ENCODE measurements around the gene SOX13.

The SOX13 gene

GRCh38 chr1:204151552-204152309 lies 78.8 kb downstream of the SOX13 start, which contains the start of gene ETNK2:
TSS of gene ETNK2 (minus strand) at chr1:204152044. CDS start at chr1:204151852, 192 bp downstream.
- H3K4me1 ChIP-seq (ENCODE audit: insufficient read depth, low read length), result peaks cover 7% of the 10 kb centered on the region

GRCh38 chr1:204152310-204153044 lies 79.6 kb downstream of the SOX13 start:
- Histone ChIP-seq H3K4me3 (ENCODE audit: low read depth in 1 of 2, low read length in 2 of 2) (peak overlapping the region; percentile 37 to 50), H3K36me3 (ENCODE audit: insufficient read depth, low read length) (no peaks in the 10 kb centered on the region), H3K27ac (ENCODE audit: low read depth, low read length) (peak overlapping the region; percentile 19), H3K9me3 (ENCODE audit: low read length) (no peaks in the 10 kb centered on the region), H3K4me1 (ENCODE audit: insufficient read depth, low read length) (peaks cover 7% of the 10 kb centered on the region), H3K9ac (ENCODE audit: low read length) (no peak overlapping the region), H3K27me3 (ENCODE audit: control insufficient read depth in 1 of 2, insufficient read depth in 2 of 2, low read length in 2 of 2) (peaks cover 0 to 4% of the 10 kb centered on the region in 2 donors)

More at GRCh38 chr1:204151552-204152309, 78.8 kb downstream of the SOX13 start, which contains the start of gene ETNK2:
- Histone ChIP-seq H3K4me3 (ENCODE audit: low read depth in 1 of 2, low read length in 2 of 2) (peak within 1 kb of the TSS; percentile 63 to 76), H3K9ac (ENCODE audit: low read length) (no peak within 1 kb of the TSS), H3K27me3 (ENCODE audit: control insufficient read depth in 1 of 2, insufficient read depth in 2 of 2, low read length in 2 of 2) (peaks cover 0 to 4% of the 10 kb centered on the region in 2 donors), H3K9me3 (ENCODE audit: low read length) (no peaks in the 10 kb centered on the region), H3K27ac (ENCODE audit: low read depth, low read length) (peak within 1 kb of the TSS; percentile 62), H3K36me3 (ENCODE audit: insufficient read depth, low read length) (no peaks in the 10 kb centered on the region)

GRCh38 chr1:204153667-204154066 lies 80.8 kb downstream of the SOX13 start:
- no peak overlapping the region for H3K27ac ChIP-seq (ENCODE audit: low read depth, low read length)
- H3K27me3 ChIP-seq (ENCODE audit: control insufficient read depth in 1 of 2, insufficient read depth in 2 of 2, low read length in 2 of 2), result peaks cover 0 to 4% of the 10 kb centered on the region in 2 donors
- no peak overlapping the region for H3K4me3 ChIP-seq (ENCODE audit: low read depth in 1 of 2, low read length in 2 of 2)
- no peaks in the 10 kb centered on the region for H3K9me3 ChIP-seq (ENCODE audit: low read length)
- peaks cover 7% of the 10 kb centered on the region for H3K4me1 ChIP-seq (ENCODE audit: insufficient read depth, low read length)
- no peak overlapping the region for H3K9ac ChIP-seq (ENCODE audit: low read length)
- H3K36me3 ChIP-seq (ENCODE audit: insufficient read depth, low read length), result no peaks in the 10 kb centered on the region

GRCh38 chr1:204154568-204155255 lies 81.8 kb downstream of the SOX13 start:
- no peaks in the 10 kb centered on the region for H3K36me3 ChIP-seq (ENCODE audit: insufficient read depth, low read length)
- no peak overlapping the region for H3K27ac ChIP-seq (ENCODE audit: low read depth, low read length)
- peaks cover 7% of the 10 kb centered on the region for H3K4me1 ChIP-seq (ENCODE audit: insufficient read depth, low read length)

GRCh38 chr1:204155881-204156280 lies 83.0 kb downstream of the SOX13 start:
- no peaks in the 10 kb centered on the region for H3K9me3 ChIP-seq (ENCODE audit: low read length)
- peaks cover 0 to 4% of the 10 kb centered on the region in 2 donors for H3K27me3 ChIP-seq (ENCODE audit: control insufficient read depth in 1 of 2, insufficient read depth in 2 of 2, low read length in 2 of 2)
- H3K36me3 ChIP-seq (ENCODE audit: insufficient read depth, low read length), result no peaks in the 10 kb centered on the region
- H3K27ac ChIP-seq (ENCODE audit: low read depth, low read length), result no peak overlapping the region
- no peak overlapping the region for H3K4me3 ChIP-seq (ENCODE audit: low read depth in 1 of 2, low read length in 2 of 2)
- peaks cover 7% of the 10 kb centered on the region for H3K4me1 ChIP-seq (ENCODE audit: insufficient read depth, low read length)
- H3K9ac ChIP-seq (ENCODE audit: low read length), result no peak overlapping the region

More at GRCh38 chr1:204154568-204155255, 81.8 kb downstream of the SOX13 start:
- peaks cover 0 to 4% of the 10 kb centered on the region in 2 donors for H3K27me3 ChIP-seq (ENCODE audit: control insufficient read depth in 1 of 2, insufficient read depth in 2 of 2, low read length in 2 of 2)
- H3K9me3 ChIP-seq (ENCODE audit: low read length), result no peaks in the 10 kb centered on the region
- no peak overlapping the region for H3K4me3 ChIP-seq (ENCODE audit: low read depth in 1 of 2, low read length in 2 of 2)
- H3K9ac ChIP-seq (ENCODE audit: low read length), result no peak overlapping the region

DNA sequence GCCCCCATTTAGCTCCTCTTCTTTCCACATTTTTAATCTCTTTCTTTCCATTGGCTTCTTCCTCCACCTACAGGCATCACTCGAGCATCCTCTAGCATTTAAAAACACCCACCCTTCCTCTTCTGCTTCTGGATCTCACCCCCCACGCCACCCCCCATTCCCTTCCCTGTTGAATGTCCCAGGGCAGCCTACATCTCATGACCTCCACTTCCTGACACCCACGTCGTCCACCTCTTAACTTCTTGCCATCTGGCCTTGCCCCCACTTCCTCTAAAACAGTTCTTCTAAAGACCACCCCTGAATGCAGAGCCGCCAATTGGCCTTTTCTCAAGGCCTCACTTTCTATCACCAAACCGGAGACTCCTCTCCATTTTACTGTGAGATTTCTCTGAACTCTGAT lies 85.0 kb downstream of the SOX13 start:
- Histone ChIP-seq H3K36me3 (ENCODE audit: insufficient read depth, low read length) (no peaks in the 10 kb centered on the region), H3K9me3 (ENCODE audit: low read length) (no peaks in the 10 kb centered on the region), H3K27me3 (ENCODE audit: control insufficient read depth in 1 of 2, insufficient read depth in 2 of 2, low read length in 2 of 2) (peaks cover 4 to 8% of the 10 kb centered on the region in 2 donors), H3K27ac (ENCODE audit: low read depth, low read length) (no peak overlapping the region), H3K4me3 (ENCODE audit: low read depth in 1 of 2, low read length in 2 of 2) (no peak overlapping the region), H3K9ac (ENCODE audit: low read length) (no peak overlapping the region), H3K4me1 (ENCODE audit: insufficient read depth, low read length) (no peaks in the 10 kb centered on the region)

DNA sequence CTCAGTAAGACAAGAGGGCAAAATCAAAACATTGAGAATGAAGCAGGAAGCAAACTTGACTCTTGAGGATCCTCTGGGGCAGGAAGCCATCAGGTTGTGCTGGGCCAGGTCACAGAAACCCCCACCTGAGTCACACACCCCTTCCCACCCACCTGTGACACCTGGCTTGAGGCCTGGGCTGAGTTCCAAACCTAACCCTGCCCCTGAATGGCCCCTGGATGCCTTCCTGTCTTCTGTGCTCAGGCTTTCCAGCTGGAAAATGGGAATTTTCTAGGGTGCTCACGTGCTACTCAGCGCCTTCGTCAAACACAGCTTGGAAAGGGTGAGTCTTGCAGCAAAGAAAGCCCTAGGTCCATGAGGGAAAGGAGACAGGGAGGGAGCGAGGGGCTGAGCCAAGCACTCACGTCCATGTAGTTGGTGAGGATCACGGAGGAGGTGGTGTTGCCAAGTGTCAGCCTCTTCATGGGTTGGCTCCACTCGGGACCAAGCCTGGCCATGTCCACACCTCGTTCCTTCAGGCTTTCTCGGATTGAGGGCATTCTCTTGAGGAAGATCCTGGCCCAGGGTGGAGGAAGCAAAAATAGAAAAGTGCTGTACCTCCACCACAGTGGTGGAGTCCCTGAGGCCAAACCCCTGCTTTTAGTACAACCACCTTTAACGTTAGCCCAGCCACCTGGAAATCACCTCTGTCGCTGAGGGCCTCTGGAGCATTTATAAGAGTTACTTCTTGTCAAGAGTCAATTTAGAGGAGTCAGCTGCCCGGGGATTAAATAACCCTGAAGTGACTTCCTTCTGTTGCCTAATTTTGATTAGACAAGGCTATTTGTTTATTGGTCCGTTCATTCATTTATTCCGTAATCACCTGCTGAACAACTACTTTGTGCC lies 88.9 kb downstream of the SOX13 start:
- Histone ChIP-seq H3K36me3 (ENCODE audit: insufficient read depth, low read length) (no peaks in the 10 kb centered on the region), H3K9ac (ENCODE audit: low read length) (no peak overlapping the region), H3K4me1 (ENCODE audit: insufficient read depth, low read length) (no peaks in the 10 kb centered on the region), H3K27ac (ENCODE audit: low read depth, low read length) (no peak overlapping the region), H3K9me3 (ENCODE audit: low read length) (no peaks in the 10 kb centered on the region), H3K27me3 (ENCODE audit: control insufficient read depth in 1 of 2, insufficient read depth in 2 of 2, low read length in 2 of 2) (peaks cover 0 to 8% of the 10 kb centered on the region in 2 donors), H3K4me3 (ENCODE audit: low read depth in 1 of 2, low read length in 2 of 2) (no peak overlapping the region)

- H3K9me3 ChIP-seq (ENCODE audit: low read length), result no peaks in the 10 kb centered on the region
- no peaks in the 10 kb centered on the region for H3K4me1 ChIP-seq (ENCODE audit: insufficient read depth, low read length)
- no peak overlapping the region for H3K4me3 ChIP-seq (ENCODE audit: low read depth in 1 of 2, low read length in 2 of 2)
- no peak overlapping the region for H3K9ac ChIP-seq (ENCODE audit: low read length)
- H3K27ac ChIP-seq (ENCODE audit: low read depth, low read length), result no peak overlapping the region
- no peaks in the 10 kb centered on the region for H3K36me3 ChIP-seq (ENCODE audit: insufficient read depth, low read length)
- peaks cover 0 to 8% of the 10 kb centered on the region in 2 donors for H3K27me3 ChIP-seq (ENCODE audit: control insufficient read depth in 1 of 2, insufficient read depth in 2 of 2, low read length in 2 of 2)
Observed at GRCh38 chr1:204162494-204163074, 89.7 kb downstream of the SOX13 start.

DNA sequence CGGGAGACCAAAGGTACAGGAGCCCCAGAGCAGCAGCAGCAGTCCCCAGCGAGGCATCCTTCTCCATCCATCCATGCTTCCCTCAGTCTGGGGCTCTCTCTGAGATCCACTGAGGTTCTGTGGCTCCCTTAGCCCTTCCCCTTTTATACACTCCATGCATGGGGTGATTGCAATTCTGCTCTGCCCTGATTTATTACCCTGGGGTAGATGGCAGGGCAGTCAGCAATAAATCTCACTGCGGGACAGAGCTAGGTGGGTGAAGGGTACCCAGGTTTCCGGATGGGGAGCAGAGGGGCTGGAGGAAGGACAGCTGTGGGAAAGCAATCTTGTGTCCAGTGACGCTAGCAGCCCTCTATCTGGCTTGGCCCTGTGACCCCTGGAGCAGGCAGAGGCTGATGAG lies 93.3 kb downstream of the SOX13 start, which contains the start of gene REN:
Gene REN (minus strand): TSS at position 119 of the 400 bp plus-strand sequence. CDS start 44 bp downstream, at position 75.
- H3K4me1 ChIP-seq (ENCODE audit: insufficient read depth, low read length), result no peaks in the 10 kb centered on the region
- peaks cover 0 to 7% of the 10 kb centered on the region in 2 donors for H3K27me3 ChIP-seq (ENCODE audit: control insufficient read depth in 1 of 2, insufficient read depth in 2 of 2, low read length in 2 of 2)
- no peak within 1 kb of the TSS for H3K27ac ChIP-seq (ENCODE audit: low read depth, low read length)
- peaks cover 16% of the 10 kb centered on the region for H3K9me3 ChIP-seq (ENCODE audit: low read length)
- no peaks in the 10 kb centered on the region for H3K36me3 ChIP-seq (ENCODE audit: insufficient read depth, low read length)
- H3K4me3 ChIP-seq (ENCODE audit: low read depth in 1 of 2, low read length in 2 of 2), result no peak within 1 kb of the TSS
- no peak within 1 kb of the TSS for H3K9ac ChIP-seq (ENCODE audit: low read length)

GRCh38 chr1:204167730-204168129 lies 94.8 kb downstream of the SOX13 start:
- Histone ChIP-seq H3K9me3 (ENCODE audit: low read length) (peaks cover 16% of the 10 kb centered on the region), H3K27me3 (ENCODE audit: control insufficient read depth in 1 of 2, insufficient read depth in 2 of 2, low read length in 2 of 2) (no peaks in the 10 kb centered on the region), H3K4me1 (ENCODE audit: insufficient read depth, low read length) (no peaks in the 10 kb centered on the region), H3K4me3 (ENCODE audit: low read depth in 1 of 2, low read length in 2 of 2) (no peak overlapping the region), H3K27ac (ENCODE audit: low read depth, low read length) (no peak overlapping the region), H3K9ac (ENCODE audit: low read length) (no peak overlapping the region), H3K36me3 (ENCODE audit: insufficient read depth, low read length) (no peaks in the 10 kb centered on the region)
